Ovary (tissue), 3 donors: ENCODE data around the gene PLXNB3.

Source experiments
- EP300 ChIP-seq: sonication (generic); formaldehyde crosslinking; IDR thresholded peaks from one replicate; pipeline ENCODE4 v1.6.1; 2017; ENCODE audit warnings: antibody characterized with exemption
- TF ChIP-seq, protein P1 (sequence below), 3 donors: fragments of 450-650 bp in 2 of 3; fragments of 200-600 bp in 1 of 3; IDR thresholded peaks; one replicate each; pipeline versions ENCODE4 v1.5.1 to v1.8.0; 2016 to 2022; ENCODE audit warnings: antibody characterized with exemption in 3 of 3, mild to moderate bottlenecking in 1 of 3
- donor health status: DM: no; HTN: no; CAD: no.

DNA sequence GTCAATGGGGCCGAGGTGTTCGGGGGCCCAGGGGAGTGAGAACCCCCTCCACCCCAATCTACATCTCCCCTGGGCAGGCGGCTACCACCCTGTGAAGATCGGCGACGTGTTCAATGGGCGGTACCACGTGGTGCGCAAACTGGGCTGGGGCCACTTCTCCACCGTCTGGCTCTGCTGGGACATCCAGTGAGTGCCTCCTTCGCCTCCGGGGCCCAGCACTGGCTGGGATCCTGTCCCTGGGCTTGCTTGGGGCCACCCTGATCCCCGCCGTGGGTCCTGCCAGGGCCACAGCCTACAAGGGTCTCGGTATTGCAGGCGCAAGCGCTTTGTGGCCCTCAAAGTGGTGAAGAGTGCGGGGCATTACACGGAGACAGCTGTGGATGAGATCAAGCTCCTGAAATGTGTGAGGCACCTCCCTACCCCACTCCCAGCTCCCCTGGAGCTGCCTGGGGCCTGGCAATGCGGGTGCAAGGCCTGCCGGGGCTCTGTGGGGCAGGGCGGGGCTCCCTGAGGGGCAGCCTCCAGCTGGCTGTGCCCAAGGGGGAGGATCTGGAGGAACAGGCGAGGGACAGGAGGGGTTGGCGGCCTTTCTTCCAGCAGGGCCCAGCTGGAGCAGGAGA is 17.5 kb downstream of the PLXNB3 start:
- TF ChIP-seq, protein P1, sequence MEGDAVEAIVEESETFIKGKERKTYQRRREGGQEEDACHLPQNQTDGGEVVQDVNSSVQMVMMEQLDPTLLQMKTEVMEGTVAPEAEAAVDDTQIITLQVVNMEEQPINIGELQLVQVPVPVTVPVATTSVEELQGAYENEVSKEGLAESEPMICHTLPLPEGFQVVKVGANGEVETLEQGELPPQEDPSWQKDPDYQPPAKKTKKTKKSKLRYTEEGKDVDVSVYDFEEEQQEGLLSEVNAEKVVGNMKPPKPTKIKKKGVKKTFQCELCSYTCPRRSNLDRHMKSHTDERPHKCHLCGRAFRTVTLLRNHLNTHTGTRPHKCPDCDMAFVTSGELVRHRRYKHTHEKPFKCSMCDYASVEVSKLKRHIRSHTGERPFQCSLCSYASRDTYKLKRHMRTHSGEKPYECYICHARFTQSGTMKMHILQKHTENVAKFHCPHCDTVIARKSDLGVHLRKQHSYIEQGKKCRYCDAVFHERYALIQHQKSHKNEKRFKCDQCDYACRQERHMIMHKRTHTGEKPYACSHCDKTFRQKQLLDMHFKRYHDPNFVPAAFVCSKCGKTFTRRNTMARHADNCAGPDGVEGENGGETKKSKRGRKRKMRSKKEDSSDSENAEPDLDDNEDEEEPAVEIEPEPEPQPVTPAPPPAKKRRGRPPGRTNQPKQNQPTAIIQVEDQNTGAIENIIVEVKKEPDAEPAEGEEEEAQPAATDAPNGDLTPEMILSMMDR (IDR thresholded peaks at IDR 0.05): no peak
- no peak for TF ChIP-seq EP300
